Sigmoid colon (tissue), 7 donors: Measurements from ENCODE around the gene AGXT. TPM values are rescaled to one million over a fixed set of nuclear protein-coding genes. Genes with fewer than 3 reads are reported as not detected.

Source experiments
- DNase-seq: peaks from one replicate; pipeline ENCODE4 v3.0.0-alpha.2; 2019
- H3K27ac ChIP-seq, 4 donors: fragments of 200-600 bp; sonication (generic); one replicate each; pipeline ENCODE4 v1.5.1; 2016 to 2019; ENCODE audit warnings: mild to moderate bottlenecking in 1 of 4
- H3K27me3 ChIP-seq, 3 donors: fragments of 200-600 bp; sonication (generic); one replicate each; pipeline ENCODE4 v1.5.1; 2019; ENCODE audit warnings: mild to moderate bottlenecking in 1 of 3
- H3K36me3 ChIP-seq, 4 donors: fragments of 200-600 bp; sonication (generic); one replicate each; pipeline ENCODE4 v1.5.1; 2016 to 2019
- H3K4me1 ChIP-seq, 4 donors: fragments of 200-600 bp; sonication (generic); one replicate each; pipeline ENCODE4 v1.5.1; 2017 to 2019
- H3K4me3 ChIP-seq, 4 donors: fragments of 200-600 bp; sonication (generic); one replicate each; pipeline ENCODE4 v1.5.1; 2017 to 2019; ENCODE audit warnings: mild to moderate bottlenecking in 2 of 4, moderate library complexity in 1 of 4
- H3K9me3 ChIP-seq, 4 donors: fragments of 200-600 bp in 3 of 4; sonication (generic) in 3 of 4; one replicate each; pipeline versions ENCODE4 v1.5.1 to v1.6.1; 2013 to 2019
- EP300 ChIP-seq, 4 donors: sonication (generic); formaldehyde crosslinking; IDR thresholded peaks; one replicate each; pipeline ENCODE4 v1.6.1; 2017; ENCODE audit warnings: antibody characterized with exemption in 4 of 4
- POLR2A ChIP-seq, 2 donors: fragments of 450-650 bp; IDR thresholded peaks; one replicate each; pipeline ENCODE4 v1.6.1; 2016; ENCODE audit warnings: antibody characterized with exemption in 2 of 2, mild to moderate bottlenecking in 2 of 2, moderate library complexity in 2 of 2
- POLR2AphosphoS5 ChIP-seq, 4 donors: sonication (generic); formaldehyde crosslinking; IDR thresholded peaks; one replicate each; pipeline ENCODE4 v1.6.1; 2017; ENCODE audit warnings: antibody characterized with exemption in 4 of 4
- WGBS, 2 donors: extraction: QIAGEN DNeasy Blood & Tissue Kit; methylation state at CpG; one replicate each; pipeline ENCODE4 v1.1.7; 2013; 5-methylcytosine and 5-hydroxymethylcytosine counted together
- intact Hi-C: fragments of 100-400 bp; cut with DNase I; formaldehyde crosslinking; loops from one replicate; pipeline ENCODE4 v1.15.1; 2023
- polyA plus RNA-seq, 3 donors: library from polyadenylated mRNA; stranded (reverse); fragments of 200-250 nt; gene quantifications; one replicate each; pipeline ENCODE4 v1.2.3, GENCODE V29; 2013
- total RNA-seq, 4 donors: library from RNA; depleted of rRNA; stranded (reverse); fragments of >200 nt; gene quantifications; one replicate each; pipeline ENCODE4 v1.1.0, GENCODE V29; 2016
- TF ChIP-seq, protein P1 (sequence below), 4 experiments: fragments of 450-650 bp in 3 of 4; fragments of 200-600 bp in 1 of 4; IDR thresholded peaks; one replicate each; pipeline ENCODE4 v1.5.1; 2016 to 2019; ENCODE audit warnings: antibody characterized with exemption in 4 of 4, mild to moderate bottlenecking in 3 of 4, moderate library complexity in 2 of 4
- donor health status: healthy with polysubstance abuse.
- donor health status: Bipolar disorder and iron deficiency.
- donor health status: healthy.

The AGXT gene
- total and polyA plus RNA-seq, 7 donors = 0.60 to 2.4 (median 1.6) TPM; not detected in 4

DNA sequence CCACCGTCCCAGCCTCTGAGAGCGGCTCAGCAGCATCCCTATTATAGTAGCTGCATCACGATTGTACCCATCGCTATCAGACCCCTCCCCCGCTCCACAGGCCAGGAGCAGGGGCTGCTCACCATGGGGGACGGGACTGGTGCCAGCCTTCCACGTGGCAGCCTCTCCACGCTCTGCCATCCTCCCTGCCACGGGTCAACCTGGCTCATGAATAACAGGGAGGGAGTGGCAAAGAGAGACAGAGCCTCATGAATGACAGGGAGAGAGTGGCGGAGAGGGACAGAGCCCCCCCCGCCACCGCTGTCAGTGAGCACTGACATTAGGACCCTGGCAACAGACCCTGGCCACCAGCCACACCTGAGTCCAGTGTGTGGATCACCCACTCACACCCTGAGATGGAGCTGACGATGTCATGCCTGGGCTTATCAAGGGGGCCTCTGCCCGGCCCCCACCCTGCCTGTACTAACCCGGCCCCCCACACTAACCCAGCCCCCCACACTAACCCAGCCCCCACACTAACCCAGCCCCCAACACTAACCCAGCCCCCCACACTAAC, 54.4 kb downstream of the AGXT start:
- Histone ChIP-seq H3K9me3 (no peaks in the 10 kb centered on the region), H3K27me3 (no peaks in the 10 kb centered on the region), H3K36me3 (no peaks in the 10 kb centered on the region), H3K4me1 (peaks cover 0 to 5% (median 0%) of the 10 kb centered on the region in 4 donors), H3K4me3 (no peak overlapping the region), H3K27ac (no peak overlapping the region)
- peak; percentile 53 for DNase-seq
- TF ChIP-seq EP300 (IDR thresholded peaks at IDR 0.05) = no peak
- no peak for TF ChIP-seq POLR2AphosphoS5 (IDR thresholded peaks at IDR 0.05)
- TF ChIP-seq, protein P1, sequence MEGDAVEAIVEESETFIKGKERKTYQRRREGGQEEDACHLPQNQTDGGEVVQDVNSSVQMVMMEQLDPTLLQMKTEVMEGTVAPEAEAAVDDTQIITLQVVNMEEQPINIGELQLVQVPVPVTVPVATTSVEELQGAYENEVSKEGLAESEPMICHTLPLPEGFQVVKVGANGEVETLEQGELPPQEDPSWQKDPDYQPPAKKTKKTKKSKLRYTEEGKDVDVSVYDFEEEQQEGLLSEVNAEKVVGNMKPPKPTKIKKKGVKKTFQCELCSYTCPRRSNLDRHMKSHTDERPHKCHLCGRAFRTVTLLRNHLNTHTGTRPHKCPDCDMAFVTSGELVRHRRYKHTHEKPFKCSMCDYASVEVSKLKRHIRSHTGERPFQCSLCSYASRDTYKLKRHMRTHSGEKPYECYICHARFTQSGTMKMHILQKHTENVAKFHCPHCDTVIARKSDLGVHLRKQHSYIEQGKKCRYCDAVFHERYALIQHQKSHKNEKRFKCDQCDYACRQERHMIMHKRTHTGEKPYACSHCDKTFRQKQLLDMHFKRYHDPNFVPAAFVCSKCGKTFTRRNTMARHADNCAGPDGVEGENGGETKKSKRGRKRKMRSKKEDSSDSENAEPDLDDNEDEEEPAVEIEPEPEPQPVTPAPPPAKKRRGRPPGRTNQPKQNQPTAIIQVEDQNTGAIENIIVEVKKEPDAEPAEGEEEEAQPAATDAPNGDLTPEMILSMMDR (IDR thresholded peaks at IDR 0.05) = no peak
- TF ChIP-seq POLR2A (IDR thresholded peaks at IDR 0.05) = no peak
- intact Hi-C loops = no loop called here
- 50 to 73% methylated on average over 15 of the region's 15 CpGs for WGBS, 2 donors

GRCh38 chr2:240925191-240925567, 56.6 kb downstream of the AGXT start:
- TF ChIP-seq EP300 (IDR thresholded peaks at IDR 0.05) (no peak), POLR2AphosphoS5 (IDR thresholded peaks at IDR 0.05) (no peak), POLR2A (IDR thresholded peaks at IDR 0.05) (no peak)
- TF ChIP-seq, protein P1 (IDR thresholded peaks at IDR 0.05) = no peak
- WGBS, 2 donors = 40 to 85% methylated on average over 14 of the region's 14 CpGs
- Histone ChIP-seq H3K4me3 (no peak overlapping the region), H3K36me3 (no peaks in the 10 kb centered on the region), H3K27me3 (no peaks in the 10 kb centered on the region), H3K4me1 (peaks cover 0 to 5% (median 0%) of the 10 kb centered on the region in 4 donors), H3K27ac (no peak overlapping the region), H3K9me3 (no peaks in the 10 kb centered on the region)
- intact Hi-C loops = no loop called here
- DNase-seq = peak; percentile 61

- 63 to 88% methylated on average over 29 of the region's 29 CpGs for WGBS, 2 donors
- H3K9me3 ChIP-seq = no peaks in the 10 kb centered on the region
- no peak overlapping the region for H3K27ac ChIP-seq
- peaks cover 0 to 5% (median 0%) of the 10 kb centered on the region in 4 donors for H3K4me1 ChIP-seq
- peak; percentile 61 for DNase-seq
- TF ChIP-seq POLR2A (IDR thresholded peaks at IDR 0.05) (no peak), POLR2AphosphoS5 (IDR thresholded peaks at IDR 0.05) (no peak), EP300 (IDR thresholded peaks at IDR 0.05) (no peak)
- TF ChIP-seq, protein P1 (IDR thresholded peaks at IDR 0.05) = no peak
- H3K27me3 ChIP-seq = no peaks in the 10 kb centered on the region
- intact Hi-C loops = no loop called here
- H3K36me3 ChIP-seq = no peaks in the 10 kb centered on the region
- no peak overlapping the region for H3K4me3 ChIP-seq
Measured at GRCh38 chr2:240925568-240926515, 57.2 kb downstream of the AGXT start.

GRCh38 chr2:240926516-240927389, 58.1 kb downstream of the AGXT start:
- Histone ChIP-seq H3K27ac (no peak overlapping the region), H3K9me3 (no peaks in the 10 kb centered on the region), H3K36me3 (no peaks in the 10 kb centered on the region), H3K4me1 (peaks cover 0 to 5% (median 0%) of the 10 kb centered on the region in 4 donors), H3K27me3 (peaks cover 0 to 3% (median 0%) of the 10 kb centered on the region in 3 donors), H3K4me3 (peak overlapping the region in 3 of 4 donors; percentile 8 to 29 (median 28))
- intact Hi-C loops = no loop called here
- TF ChIP-seq POLR2AphosphoS5 (IDR thresholded peaks at IDR 0.05) = no peak
- TF ChIP-seq EP300 (IDR thresholded peaks at IDR 0.05) = no peak
- TF ChIP-seq, protein P1 (IDR thresholded peaks at IDR 0.05) = no peak
- no peak for TF ChIP-seq POLR2A (IDR thresholded peaks at IDR 0.05)
- DNase-seq = peak; percentile 65
- 52 to 63% methylated on average over 38 of the region's 38 CpGs for WGBS, 2 donors
